NCI-H2171 treated with DMSO at 0.1 percent for 48 hours (cell line): ENCODE data around the gene FANCG.

Experiments
- DNase-seq: peaks from one replicate; lab custom pipeline; 2025; lab: John Stamatoyannopoulos, UW

The FANCG gene

DNA sequence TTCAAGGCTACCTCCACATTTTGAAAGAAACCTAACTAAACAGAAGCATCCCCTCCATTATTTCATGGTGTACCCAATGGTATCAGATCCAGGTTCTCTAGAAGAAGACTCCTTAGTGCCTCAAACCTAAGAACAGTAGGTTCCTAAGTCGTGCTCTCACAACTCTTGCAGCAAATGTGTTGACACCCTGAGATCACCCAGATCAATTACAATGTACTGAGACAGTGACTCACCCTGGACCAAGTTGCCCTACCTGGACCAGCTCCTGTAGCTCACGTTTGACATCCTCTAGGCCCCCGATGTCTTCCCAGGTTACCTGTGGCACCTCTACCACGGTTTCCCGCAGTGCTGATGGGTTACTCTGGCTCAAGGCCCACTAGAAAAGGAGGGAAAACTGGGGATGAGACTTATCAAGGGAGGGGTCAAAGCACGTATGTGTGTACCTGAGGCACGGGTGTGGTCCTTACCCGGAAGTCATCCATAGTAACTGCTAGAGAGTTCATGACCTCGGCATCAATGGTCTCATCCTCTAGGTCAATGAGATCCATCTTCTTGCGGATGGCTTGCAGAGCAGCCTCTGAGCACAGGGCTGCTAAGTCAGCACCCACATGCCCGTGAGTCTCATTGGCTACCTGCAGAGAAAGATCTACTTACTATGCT is 19.1 kb downstream of the FANCG start:
- DNase-seq, result no peak

GRCh38 chr9:35059438-35059837 is 20.3 kb downstream of the FANCG start:
- no peak for DNase-seq

GRCh38 chr9:35057271-35057620 is 22.5 kb downstream of the FANCG start:
- no peak for DNase-seq

DNA sequence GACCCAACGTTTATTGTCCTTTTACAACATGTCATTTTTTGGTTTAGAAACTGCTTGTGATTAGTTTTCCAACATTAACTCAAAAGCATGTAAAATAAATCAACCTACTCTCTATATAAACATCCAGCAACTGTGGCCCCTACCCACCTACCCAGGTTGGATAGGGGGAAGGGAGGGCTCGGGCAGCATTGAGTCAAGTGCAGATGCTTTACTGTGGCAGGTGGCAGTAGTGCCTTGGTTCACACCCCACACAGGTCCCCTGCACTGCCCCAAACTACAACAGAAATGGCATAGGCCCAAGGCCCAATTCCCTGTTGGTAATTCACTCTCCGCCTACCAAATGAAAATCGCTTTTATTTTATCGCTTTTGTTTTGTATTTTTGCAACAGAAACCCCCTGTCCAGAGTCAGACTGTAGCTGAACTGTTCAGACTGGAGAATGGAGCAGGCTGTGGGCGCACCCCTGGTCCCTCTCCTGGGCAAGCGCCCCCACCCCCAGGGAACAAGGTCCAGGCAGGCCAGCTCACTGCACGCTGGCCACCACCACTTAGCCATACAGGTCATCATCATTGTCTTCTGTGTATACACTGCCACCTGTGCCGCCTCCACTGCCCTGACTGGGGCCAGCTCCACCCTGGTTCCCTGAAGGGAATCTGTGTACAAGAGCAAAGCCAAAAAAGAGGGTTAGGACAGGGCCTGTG is 23.0 kb downstream of the FANCG start:
- no peak for DNase-seq

GRCh38 chr9:35054871-35055644 is 24.7 kb downstream of the FANCG start:
- no peak for DNase-seq

- DNase-seq, result no peak
These were observed 25.4 kb downstream of the FANCG start for GRCh38 chr9:35054185-35054835.

- DNase-seq, result peak; percentile 4
These were observed 28.4 kb downstream of the FANCG start for GRCh38 chr9:35051069-35051967.

GRCh38 chr9:35048511-35048910 is 31.2 kb downstream of the FANCG start:
- DNase-seq, result no peak

GRCh38 chr9:35044071-35044470 is 35.7 kb downstream of the FANCG start:
- DNase-seq, result no peak

GRCh38 chr9:35042891-35043545 is 36.7 kb downstream of the FANCG start:
- no peak for DNase-seq

GRCh38 chr9:35042081-35042604 is 37.6 kb downstream of the FANCG start:
- DNase-seq, result no peak

DNA sequence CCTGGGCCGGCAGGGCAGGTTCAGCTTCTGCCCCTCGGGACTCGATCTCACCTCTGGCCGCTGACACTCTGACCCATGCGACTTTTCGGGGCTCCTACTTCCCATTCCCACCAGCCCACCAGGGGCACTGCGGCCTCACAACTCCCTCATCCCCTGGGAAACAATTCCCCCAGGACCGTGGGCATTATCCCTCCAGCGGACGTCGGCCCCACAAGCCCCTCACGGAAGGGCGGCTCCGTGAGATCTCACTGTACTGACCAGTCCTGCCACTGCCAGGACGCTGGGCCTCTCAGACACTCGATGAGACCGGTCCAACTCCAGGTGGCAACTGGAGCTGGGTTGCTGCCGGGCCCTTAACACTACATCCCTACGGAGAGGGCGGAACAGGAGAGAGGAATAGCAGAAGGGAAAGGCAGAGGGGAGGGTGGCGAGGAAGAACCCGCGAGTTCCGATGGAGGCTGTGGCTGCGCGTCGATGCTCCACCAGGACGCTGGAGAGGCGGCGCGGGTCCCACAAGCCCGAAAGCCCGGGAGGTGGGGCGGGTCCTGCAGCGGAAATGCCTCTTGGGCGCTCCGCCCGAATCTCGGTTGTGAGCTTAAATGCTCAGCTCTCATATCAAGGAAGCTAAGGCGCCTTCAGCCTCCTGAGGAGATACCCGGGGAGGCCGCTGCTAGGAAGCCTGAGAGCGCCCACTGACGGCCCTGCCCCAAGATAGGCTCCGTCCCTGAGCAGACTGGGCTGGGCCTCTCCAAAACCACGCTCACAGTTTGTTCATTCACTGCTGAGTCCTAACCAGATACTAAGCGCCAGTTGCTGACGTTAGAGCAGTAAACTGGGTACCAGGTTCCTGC is 43.7 kb downstream of the FANCG start:
- no peak for DNase-seq

- DNase-seq, result no peak
These were observed 46.6 kb downstream of the FANCG start for GRCh38 chr9:35033101-35033500.

DNA sequence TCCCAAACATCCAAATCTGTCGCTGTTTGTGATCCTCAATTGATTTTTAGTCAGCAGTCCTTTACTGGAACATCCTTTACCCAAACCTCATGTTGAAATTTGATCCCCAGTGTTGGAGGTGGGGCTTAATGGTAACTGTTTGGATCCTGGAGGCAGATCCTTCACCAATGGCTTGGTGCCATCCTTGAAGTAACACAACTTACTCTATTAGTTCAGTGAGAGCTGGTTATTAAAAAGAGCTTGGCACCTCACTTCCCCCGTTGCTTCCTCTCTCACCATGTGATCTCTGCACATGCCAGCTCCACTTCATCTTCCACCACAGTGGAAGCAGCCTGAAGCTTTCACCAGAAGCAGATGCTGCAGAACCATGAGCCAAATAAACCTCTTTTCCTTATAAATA is 49.9 kb downstream of the FANCG start:
- DNase-seq, result no peak

GRCh38 chr9:35029241-35029640 is 50.5 kb downstream of the FANCG start:
- no peak for DNase-seq

DNA sequence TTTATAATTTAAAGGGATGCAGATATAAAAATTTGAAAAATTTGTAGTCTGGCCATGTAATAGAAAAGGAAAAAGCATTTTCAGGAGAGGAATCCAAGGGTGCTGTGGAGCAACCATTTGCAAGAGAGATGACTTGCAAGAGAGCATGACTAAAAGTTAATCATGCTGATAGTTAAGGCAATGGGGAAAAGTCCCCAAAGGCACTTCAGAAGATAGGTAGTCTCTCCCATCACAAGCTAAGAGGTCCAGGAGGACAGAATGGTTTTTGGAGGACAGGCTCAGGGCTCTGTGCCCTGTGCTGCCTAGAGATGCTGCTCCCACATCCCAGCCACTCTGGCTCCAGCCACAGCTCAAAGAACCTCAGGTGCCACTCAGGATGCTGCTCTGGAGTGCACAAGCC is 51.4 kb downstream of the FANCG start:
- no peak for DNase-seq

DNA sequence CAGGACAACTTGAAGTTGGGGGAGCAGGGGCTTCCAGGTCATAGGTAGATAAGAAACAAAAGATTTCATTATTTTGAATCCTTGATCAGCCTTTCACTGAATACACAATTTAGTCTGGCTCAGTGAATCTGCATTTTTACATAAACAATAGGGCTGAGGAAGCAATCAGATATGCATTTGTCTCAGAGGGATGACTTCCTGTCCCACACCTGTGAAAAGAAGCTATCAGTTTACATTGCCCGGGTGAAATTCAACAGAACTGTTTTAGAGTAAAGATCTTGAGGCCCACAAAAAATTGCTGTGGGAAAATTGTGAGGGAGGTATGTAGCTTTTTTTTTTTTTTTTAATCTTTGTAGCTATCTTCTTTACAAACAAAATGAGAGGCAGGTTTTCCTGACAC is 51.9 kb downstream of the FANCG start:
- no peak for DNase-seq

DNA sequence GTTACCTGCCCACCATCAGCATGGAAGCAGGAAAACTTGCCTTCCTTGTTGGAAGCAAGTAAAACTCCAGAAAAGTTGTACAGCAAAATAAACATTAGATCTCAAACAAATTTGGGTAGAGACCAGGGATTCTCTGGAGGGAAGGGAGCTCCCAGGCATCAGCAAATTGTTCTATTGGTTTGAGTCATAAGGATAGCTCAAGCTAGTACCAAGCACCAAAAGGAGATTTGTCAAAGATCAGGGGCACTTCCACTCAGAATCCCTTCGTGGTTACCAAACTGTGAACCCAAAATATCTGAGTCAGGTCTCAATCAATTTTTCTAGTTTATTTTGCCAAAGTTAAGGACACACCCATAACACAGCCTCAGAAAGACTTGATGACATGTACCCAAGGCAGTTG is 52.4 kb downstream of the FANCG start:
- no peak for DNase-seq

GRCh38 chr9:35026671-35027070 is 53.1 kb downstream of the FANCG start:
- DNase-seq, result no peak
